ENCODE measurements around the gene TGM5. TPM values are rescaled to one million over a fixed set of nuclear protein-coding genes. Genes with fewer than 3 reads are reported as not detected.

The TGM5 gene
- total RNA-seq, 4 donors from 2014 or later = not detected

GRCh38 chr15:43251185-43251870, 15.4 kb downstream of the TGM5 start:
- 88 to 90% methylated on average over 8 of the region's 8 CpGs for WGBS, 2 donors
- no peak overlapping the region for H3K4me3 ChIP-seq
- DNase-seq (ENCODE audit: low spot score in 2 of 2) = no peak
- no peaks in the 10 kb centered on the region for H3K27me3 ChIP-seq
- H3K27ac ChIP-seq = no peak overlapping the region
- H3K9me3 ChIP-seq = no peaks in the 10 kb centered on the region
- TF ChIP-seq CTCF (IDR thresholded peaks at IDR 0.05) (no peak), POLR2A (IDR thresholded peaks at IDR 0.05) (no peak), EP300 (IDR thresholded peaks at IDR 0.05) (no peak)
- no peaks in the 10 kb centered on the region for H3K4me1 ChIP-seq
- no peaks in the 10 kb centered on the region for H3K36me3 ChIP-seq

GRCh38 chr15:43250785-43251184, 15.9 kb downstream of the TGM5 start:
- Histone ChIP-seq H3K27ac (no peak overlapping the region), H3K4me3 (no peak overlapping the region), H3K4me1 (no peaks in the 10 kb centered on the region), H3K9me3 (no peaks in the 10 kb centered on the region), H3K36me3 (no peaks in the 10 kb centered on the region), H3K27me3 (no peaks in the 10 kb centered on the region)
- no peak for DNase-seq (ENCODE audit: low spot score in 2 of 2)
- TF ChIP-seq POLR2A (IDR thresholded peaks at IDR 0.05) = no peak
- TF ChIP-seq CTCF (IDR thresholded peaks at IDR 0.05) = no peak
- TF ChIP-seq EP300 (IDR thresholded peaks at IDR 0.05) = no peak
- 62 to 65% methylated on average over 2 of the region's 2 CpGs for WGBS, 2 donors

GRCh38 chr15:43249699-43250203, 17.0 kb downstream of the TGM5 start:
- DNase-seq (ENCODE audit: low spot score in 2 of 2) = no peak
- Histone ChIP-seq H3K27ac (no peak overlapping the region), H3K4me3 (no peak overlapping the region), H3K27me3 (no peaks in the 10 kb centered on the region), H3K9me3 (no peaks in the 10 kb centered on the region), H3K36me3 (no peaks in the 10 kb centered on the region), H3K4me1 (no peaks in the 10 kb centered on the region)
- WGBS, 2 donors = 42 to 57% methylated on average over 5 of the region's 5 CpGs
- no peak for TF ChIP-seq CTCF (IDR thresholded peaks at IDR 0.05)
- TF ChIP-seq EP300 (IDR thresholded peaks at IDR 0.05) = no peak
- TF ChIP-seq POLR2A (IDR thresholded peaks at IDR 0.05) = no peak

- TF ChIP-seq POLR2A (IDR thresholded peaks at IDR 0.05) = no peak
- TF ChIP-seq EP300 (IDR thresholded peaks at IDR 0.05) = no peak
- Histone ChIP-seq H3K27ac (no peak overlapping the region), H3K4me3 (no peak overlapping the region), H3K4me1 (no peaks in the 10 kb centered on the region), H3K36me3 (no peaks in the 10 kb centered on the region), H3K9me3 (no peaks in the 10 kb centered on the region), H3K27me3 (no peaks in the 10 kb centered on the region)
- DNase-seq (ENCODE audit: low spot score in 2 of 2) = no peak
- WGBS, 2 donors = 56 to 74% methylated on average over 2 of the region's 2 CpGs
Observed at GRCh38 chr15:43249236-43249635, 17.5 kb downstream of the TGM5 start.

GRCh38 chr15:43246261-43246774, 20.4 kb downstream of the TGM5 start:
- no peaks in the 10 kb centered on the region for H3K9me3 ChIP-seq
- no peak for DNase-seq (ENCODE audit: low spot score in 2 of 2)

More at GRCh38 chr15:43246261-43246774, 20.4 kb downstream of the TGM5 start:
- no peak overlapping the region for H3K4me3 ChIP-seq
- H3K27ac ChIP-seq = no peak overlapping the region
- TF ChIP-seq EP300 (IDR thresholded peaks at IDR 0.05) (no peak), CTCF (IDR thresholded peaks at IDR 0.05) (no peak)
- no peaks in the 10 kb centered on the region for H3K36me3 ChIP-seq
- 75 to 77% methylated on average over 6 of the region's 6 CpGs for WGBS, 2 donors
- H3K4me1 ChIP-seq = no peaks in the 10 kb centered on the region
- H3K27me3 ChIP-seq = no peaks in the 10 kb centered on the region
